Activated CD4-positive, alpha-beta T cell treated with anti-CD3 and anti-CD28 coated beads for 24 hours (primary cell): ENCODE results near the gene TYK2.
"Not testable (repeated sequence)": the region's sequence is repeated elsewhere in the genome, so short reads cannot be mapped to it uniquely, and the experiment has no call there.

ENCODE experiments used
- DNase-seq, 2 donors: peaks; one replicate each; pipeline ENCODE4 v3.0.0-alpha.2; 2020; ENCODE audit warnings: low read depth in 2 of 2

TYK2 gene

GRCh38 chr19:10372690-10373089 lies 7.7 kb downstream of the TYK2 start:
- no peak for DNase-seq

GRCh38 chr19:10368101-10368803 lies 12.1 kb downstream of the TYK2 start:
- DNase-seq: no peak

- not testable (repeated sequence) for DNase-seq
Observed at GRCh38 chr19:10366950-10367512, 13.3 kb downstream of the TYK2 start.

- no peak for DNase-seq
Observed at GRCh38 chr19:10365518-10365917, 14.9 kb downstream of the TYK2 start.

- no peak for DNase-seq
Observed at GRCh38 chr19:10364644-10365043, 15.7 kb downstream of the TYK2 start.

- DNase-seq: no peak
Observed at GRCh38 chr19:10363789-10364281, 16.5 kb downstream of the TYK2 start.

GRCh38 chr19:10362259-10362658 lies 18.1 kb downstream of the TYK2 start:
- DNase-seq: no peak

- DNase-seq: no peak
Observed at GRCh38 chr19:10361569-10362011, 18.8 kb downstream of the TYK2 start.

GRCh38 chr19:10356431-10356830 lies 23.9 kb downstream of the TYK2 start:
- DNase-seq: no peak

- DNase-seq: peak; percentile 35 to 46
Observed at GRCh38 chr19:10353793-10354391, 26.5 kb downstream of the TYK2 start.

GRCh38 chr19:10352764-10353671 lies 27.4 kb downstream of the TYK2 start:
- no peak for DNase-seq

GRCh38 chr19:10346509-10346908 lies 33.9 kb downstream of the TYK2 start:
- DNase-seq: no peak

- DNase-seq: no peak
Observed at GRCh38 chr19:10344780-10345179, 35.6 kb downstream of the TYK2 start.

GRCh38 chr19:10343495-10343894 lies 36.9 kb downstream of the TYK2 start:
- no peak for DNase-seq

GRCh38 chr19:10339977-10340376 lies 40.4 kb downstream of the TYK2 start:
- no peak for DNase-seq

- DNase-seq: peak; percentile 56 to 61
Observed at GRCh38 chr19:10339380-10339960, 40.9 kb downstream of the TYK2 start, which contains the start of gene ICAM3. TSS of gene ICAM3 (minus strand) at chr19:10339624. CDS start at chr19:10339614, 10 bp downstream.

GRCh38 chr19:10338940-10339339 lies 41.4 kb downstream of the TYK2 start:
- no peak for DNase-seq

- not testable (repeated sequence) for DNase-seq
Observed at GRCh38 chr19:10336725-10337124, 43.6 kb downstream of the TYK2 start.

GRCh38 chr19:10335352-10335985 lies 44.9 kb downstream of the TYK2 start:
- no peak for DNase-seq

GRCh38 chr19:10334588-10335351 lies 45.6 kb downstream of the TYK2 start:
- DNase-seq: peak; percentile 35 to 61
